Activated CD4-positive, alpha-beta T cell treated with anti-CD3 and anti-CD28 coated beads for 1 hour (primary cell): ENCODE measurements around the gene TMEM87B.

Source experiments
- DNase-seq: peaks from one replicate; pipeline ENCODE4 v3.0.0-alpha.2; 2020

Gene TMEM87B

DNA sequence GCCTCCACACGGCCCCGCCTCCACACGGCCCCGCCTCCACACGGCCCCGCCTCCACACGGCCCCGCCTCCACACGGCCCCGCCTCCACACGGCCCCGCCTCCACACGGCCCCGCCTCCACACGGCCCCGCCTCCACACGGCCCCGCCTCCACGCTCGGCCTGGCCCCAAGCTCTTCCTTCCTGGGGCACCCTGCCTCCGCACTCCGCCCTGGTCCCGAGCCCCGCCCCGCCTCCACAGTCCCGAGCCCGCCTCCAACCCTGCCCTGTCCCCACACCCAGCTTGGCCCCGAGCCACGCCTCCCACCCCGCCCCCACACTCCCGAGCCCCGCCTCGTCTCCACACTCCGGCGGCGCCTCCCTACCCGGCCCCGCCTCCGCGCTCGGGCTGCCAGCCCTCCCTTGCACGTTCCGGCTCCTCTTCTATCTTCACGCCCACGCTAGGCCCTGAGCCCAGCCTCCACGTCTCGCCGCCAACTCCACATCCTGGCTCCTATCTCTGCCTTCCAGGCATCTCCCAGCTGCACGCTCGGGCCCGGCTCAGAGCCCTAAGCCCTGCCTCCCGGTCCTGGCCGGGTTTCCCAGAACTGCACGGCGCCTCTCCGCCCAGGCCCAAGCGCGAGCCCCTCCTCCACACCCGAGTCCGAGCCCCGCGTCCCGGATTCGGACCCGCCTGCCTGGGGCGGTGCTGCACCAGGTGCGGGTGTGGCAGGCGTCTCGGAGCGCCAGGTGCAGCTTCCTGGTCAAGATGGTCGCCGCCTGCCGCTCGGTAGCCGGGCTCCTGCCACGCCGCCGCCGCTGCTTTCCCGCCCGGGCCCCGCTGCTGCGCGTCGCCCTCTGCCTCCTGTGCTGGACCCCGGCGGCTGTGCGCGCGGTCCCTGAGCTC lies at the start of gene TMEM87B:
TMEM87B (plus strand) TSS at position 423 of the 883 bp plus-strand sequence; CDS start at position 746, 323 bp downstream.
- peak; percentile 97 for DNase-seq

DNA sequence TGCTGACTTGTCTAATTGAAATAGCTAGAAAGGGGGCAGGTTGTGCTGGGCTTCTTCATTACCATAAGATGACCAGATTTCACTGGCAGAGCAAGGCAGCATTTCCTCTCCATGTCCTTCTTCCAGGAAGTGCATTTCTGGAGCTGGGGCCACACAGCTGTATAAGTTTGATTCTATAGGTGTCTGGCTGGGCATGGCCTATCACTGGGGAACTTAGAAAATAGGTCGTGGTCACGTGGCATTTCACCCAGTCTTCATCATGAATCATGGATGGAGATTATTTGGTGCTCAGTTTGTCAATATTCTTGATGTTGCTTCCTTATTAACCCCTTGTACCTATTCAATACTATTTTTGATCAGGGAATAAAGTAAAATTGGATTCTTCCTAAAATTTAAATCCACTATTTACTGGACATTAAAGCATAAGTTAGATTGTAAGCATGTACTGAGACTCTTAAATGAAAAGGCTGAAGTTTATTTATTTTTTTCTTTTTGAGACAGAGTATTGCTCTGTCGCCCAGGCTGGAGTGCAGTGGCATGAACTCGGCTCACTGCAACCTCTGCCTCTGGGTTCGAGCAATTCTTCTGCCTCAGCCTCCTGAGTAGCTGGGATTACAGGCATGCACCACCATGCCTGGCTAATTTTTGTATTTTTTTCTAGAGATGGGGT lies 49.5 kb upstream of the TMEM87B start:
- DNase-seq, result no peak

DNA sequence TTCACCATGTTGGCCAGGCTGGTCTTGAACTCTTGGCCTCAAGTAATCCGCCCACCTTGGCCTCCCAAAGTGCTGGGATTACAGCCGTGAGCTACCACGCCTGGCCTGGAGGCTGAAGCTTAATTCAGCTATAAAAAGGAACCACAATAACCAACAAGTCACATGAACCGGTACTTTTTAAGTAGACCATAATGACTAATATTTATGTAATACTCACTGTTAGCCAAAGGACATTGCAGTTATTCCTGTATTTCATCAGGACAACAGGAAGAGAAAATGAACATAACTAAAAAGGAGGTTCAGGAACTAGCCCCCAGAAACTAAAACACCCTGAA lies 49.0 kb upstream of the TMEM87B start:
- no peak for DNase-seq

GRCh38 chr2:112007493-112007892 lies 47.6 kb upstream of the TMEM87B start:
- no peak for DNase-seq

- no peak for DNase-seq
Measured at GRCh38 chr2:112008910-112009485, 46.1 kb upstream of the TMEM87B start.

- DNase-seq, result no peak
Measured at GRCh38 chr2:112010751-112011150, 44.3 kb upstream of the TMEM87B start.

DNA sequence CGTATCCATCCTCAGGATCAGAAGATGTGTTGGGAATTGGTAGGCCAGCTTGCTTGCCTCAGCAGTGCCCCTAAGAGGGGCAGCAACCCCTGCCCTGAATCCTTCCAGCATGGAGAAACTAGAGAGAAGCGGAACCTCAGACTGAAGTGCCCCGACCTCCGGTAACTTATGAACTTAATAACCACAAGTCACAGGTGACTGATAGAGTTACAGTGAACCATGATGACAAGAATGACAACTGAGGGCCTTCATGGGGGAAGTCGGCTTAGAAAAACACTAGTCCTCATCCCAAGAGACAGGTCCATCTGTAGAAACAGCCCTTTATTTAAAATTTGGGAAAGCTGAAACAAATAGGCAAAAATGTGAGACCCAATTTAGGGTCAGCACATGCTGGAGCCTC lies 42.5 kb upstream of the TMEM87B start:
- DNase-seq, result no peak

DNA sequence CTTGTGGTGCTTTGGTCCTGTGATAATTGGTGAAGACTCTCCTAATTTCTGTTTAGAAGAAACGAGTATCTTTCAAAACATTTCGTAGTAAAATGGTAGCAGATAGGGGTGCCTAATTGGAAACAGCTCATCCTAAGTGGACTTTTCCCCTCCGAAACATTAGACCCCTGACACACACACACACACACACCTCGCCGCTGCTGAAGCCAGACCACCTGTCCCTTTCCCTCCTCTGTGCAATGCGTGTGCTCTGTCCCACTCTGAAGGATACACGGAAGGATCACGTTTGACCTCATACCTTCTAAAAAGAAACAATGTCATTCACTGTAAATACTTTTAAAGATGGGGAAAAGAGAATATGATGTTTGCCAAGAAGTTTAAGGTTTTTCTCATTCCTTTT lies 36.2 kb upstream of the TMEM87B start:
- DNase-seq, result no peak

- DNase-seq, result no peak
Measured at GRCh38 chr2:112019569-112019982, 35.5 kb upstream of the TMEM87B start.

- DNase-seq, result no peak
Measured at GRCh38 chr2:112020561-112020960, 34.5 kb upstream of the TMEM87B start.

DNA sequence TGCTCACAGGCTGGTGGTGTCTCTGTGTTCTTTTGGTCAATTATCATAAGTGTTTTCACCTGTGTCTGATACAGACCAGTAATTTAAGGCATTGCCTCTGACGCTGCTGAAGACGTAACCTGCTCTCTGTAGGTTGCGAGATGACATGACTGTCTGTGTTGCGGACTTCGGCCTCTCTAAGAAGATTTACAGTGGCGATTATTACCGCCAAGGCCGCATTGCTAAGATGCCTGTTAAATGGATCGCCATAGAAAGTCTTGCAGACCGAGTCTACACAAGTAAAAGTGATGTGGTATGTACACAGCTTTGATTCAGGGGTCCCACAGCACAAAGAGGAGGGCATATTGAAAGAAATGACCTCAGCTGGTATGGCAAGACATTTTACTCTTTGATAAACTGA lies 33.8 kb upstream of the TMEM87B start:
- no peak for DNase-seq

DNA sequence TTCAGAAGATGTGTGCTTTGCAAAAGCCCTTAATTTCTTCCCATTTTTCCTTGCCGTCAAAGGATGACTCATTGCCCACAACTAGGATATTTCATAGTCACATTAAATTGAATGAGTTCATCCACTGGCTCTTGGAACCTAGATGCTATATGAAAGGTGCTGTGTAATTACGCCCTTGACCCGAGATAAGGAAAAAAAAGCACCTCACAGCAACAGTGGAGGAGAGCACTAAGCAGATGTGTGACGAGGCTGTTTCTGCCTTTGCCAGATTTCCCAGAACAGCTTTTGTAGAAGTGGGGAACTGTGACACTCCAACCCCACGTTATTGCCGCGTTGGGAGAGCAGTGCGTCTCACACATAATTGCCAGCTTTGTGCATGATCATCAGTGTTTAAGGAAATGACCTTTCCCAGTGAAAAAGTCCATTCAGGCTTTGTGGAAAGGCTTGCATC lies 33.3 kb upstream of the TMEM87B start:
- DNase-seq, result no peak

GRCh38 chr2:112023707-112024106 lies 31.4 kb upstream of the TMEM87B start:
- DNase-seq, result no peak

DNA sequence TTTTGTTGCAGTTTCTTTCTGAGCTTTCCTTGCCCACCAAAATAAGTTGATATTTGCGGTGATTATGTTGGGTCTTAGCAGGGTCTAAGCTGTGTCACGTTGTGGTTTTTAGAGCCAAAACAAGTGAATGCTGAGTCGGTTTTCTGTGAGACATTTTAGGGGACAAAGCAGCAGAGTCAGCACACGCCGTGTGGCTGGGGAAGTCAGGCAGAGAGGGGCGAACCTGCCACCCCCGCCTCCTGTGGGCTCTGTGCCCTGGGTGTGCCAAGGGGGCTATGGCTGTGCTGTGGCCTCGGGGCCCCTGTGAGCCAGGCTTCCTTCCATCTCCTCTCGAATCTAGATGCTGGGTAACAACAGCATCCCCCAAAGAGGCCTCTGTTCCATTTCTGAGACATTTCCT lies 30.8 kb upstream of the TMEM87B start:
- no peak for DNase-seq

GRCh38 chr2:112024896-112025491 lies 30.1 kb upstream of the TMEM87B start:
- DNase-seq, result no peak

DNA sequence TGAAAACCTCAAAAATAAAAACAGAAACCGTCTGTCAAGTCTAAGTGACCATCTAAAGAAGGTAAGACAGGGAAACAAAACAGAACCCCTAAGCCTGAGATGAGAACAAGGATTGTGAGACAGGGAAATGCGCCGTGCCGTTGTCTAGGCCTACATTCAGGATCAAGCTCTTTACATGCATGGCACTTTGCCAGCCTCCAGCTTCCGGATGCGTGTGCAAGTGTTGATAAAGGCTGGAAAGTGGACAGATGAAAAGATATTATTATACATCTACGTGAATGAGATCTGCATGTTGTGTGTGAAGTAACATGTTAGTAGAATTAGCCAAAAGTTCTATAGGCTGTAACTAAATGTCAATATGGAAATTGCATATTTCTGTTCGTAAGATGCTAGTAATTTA lies 28.6 kb upstream of the TMEM87B start:
- no peak for DNase-seq

DNA sequence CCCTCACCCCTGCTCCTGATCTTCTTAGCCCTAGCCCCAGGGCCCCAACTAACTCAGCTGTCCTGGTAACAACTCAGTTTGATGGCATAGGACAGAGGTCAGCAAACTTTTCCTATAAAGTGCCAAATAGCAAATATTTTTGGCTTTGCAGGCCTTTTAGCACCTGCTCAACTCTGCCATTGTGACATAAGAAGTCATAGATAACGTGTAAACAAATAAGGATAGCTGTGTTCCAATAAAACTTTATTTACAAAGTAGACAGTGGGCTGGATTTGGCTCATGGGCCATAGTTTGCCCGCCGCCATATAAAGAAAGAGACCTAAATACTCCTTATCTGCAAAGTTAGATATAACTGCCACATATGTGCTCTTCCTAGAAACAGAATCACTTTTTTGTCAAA lies 27.3 kb upstream of the TMEM87B start:
- no peak for DNase-seq

DNA sequence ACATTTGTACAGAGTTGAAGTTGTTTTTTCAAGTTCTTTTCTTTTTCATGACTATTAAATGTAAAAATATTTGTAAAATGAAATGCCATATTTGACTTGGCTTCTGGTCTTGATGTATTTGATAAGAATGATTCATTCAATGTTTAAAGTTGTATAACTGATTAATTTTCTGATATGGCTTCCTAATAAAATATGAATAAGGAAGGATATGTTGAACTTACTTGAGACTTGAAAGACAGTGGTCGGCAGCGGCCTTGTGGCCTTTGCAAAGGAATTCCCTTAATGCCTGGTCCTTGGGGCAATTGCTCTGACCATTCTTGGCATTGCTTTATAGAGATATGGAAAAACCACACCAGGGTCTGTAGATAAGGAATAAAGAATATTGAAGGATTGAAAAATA lies 25.9 kb upstream of the TMEM87B start:
- no peak for DNase-seq

- no peak for DNase-seq
Measured at GRCh38 chr2:112031473-112032223, 23.4 kb upstream of the TMEM87B start.

- no peak for DNase-seq
Measured at GRCh38 chr2:112032224-112032586, 22.9 kb upstream of the TMEM87B start.

DNA sequence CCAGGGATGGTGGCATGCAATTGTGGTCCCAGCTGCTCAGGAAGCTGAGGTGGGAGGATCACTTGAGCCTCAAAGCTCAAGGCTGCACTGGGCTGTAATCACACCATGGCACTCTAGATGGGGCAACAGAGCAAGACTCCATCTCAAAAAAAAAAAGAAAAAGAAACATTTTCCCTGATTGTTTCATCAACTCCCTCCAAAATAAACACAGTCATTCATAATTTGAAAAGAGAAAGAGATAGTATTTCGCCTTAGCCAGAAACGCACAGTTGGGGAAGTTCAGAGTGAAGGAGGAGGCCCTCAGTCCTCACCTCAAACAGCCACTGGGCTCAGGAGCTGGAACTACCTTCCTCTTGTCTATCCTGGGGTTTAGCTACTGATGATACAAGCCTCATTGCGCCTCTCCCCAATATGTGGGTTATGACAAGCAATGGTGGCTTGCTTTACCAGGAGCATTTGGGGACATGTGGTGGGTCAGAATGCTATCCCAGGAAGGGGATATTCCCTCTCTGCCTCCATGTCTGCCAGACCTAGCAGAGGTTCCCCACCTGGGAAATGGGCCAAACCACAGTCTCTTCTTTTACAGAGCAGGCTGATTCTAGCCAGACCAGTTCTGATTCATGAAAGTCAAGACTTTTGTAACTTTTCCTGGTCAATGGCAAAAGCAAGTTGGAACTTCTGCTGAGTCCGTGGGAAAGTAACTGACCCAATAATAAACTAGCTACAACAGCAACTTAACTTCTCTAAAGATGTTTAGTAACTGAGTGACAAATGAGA lies 22.2 kb upstream of the TMEM87B start:
- DNase-seq, result no peak

DNA sequence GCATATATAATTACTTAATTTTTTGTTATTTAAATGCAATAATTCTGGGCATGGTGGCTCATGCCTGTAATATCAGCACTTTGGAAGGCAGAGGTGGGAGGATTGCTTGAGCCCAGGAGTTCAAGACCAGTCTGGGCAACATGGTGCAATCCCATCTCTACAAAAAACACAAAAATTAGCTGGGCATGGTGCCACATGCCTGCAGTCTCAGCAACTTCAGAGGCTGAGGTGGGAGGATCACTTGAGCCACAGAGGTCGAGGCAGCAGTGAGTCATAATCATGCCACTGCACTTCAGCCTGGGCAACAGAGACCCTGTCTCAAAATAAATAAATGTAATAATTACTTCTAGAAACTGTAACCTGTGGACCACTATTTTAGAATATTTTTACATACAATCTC lies 21.5 kb upstream of the TMEM87B start:
- DNase-seq, result no peak
